GM18502 (cell line): ENCODE results near the gene CD300LF.

Experiments used
- ATAC-seq: cut with Tn5 transposase; IDR thresholded peaks from one replicate; pipeline ENCODE4 v1.9.1; 2021; ENCODE audit warnings: mild to moderate bottlenecking; ENCODE audit not compliant: unreplicated experiment, poor library complexity

Gene CD300LF

GRCh38 chr17:74732042-74732867 lies 19.5 kb upstream of the CD300LF start:
- no peak for ATAC-seq

GRCh38 chr17:74731347-74731605 lies 18.6 kb upstream of the CD300LF start:
- ATAC-seq = no peak

GRCh38 chr17:74730491-74731346 lies 18.0 kb upstream of the CD300LF start:
- ATAC-seq = no peak

GRCh38 chr17:74729866-74730265 lies 17.1 kb upstream of the CD300LF start:
- ATAC-seq = no peak

- no peak for ATAC-seq
Measured at GRCh38 chr17:74729368-74729767, 16.6 kb upstream of the CD300LF start.

GRCh38 chr17:74728702-74729075 lies 16.0 kb upstream of the CD300LF start:
- ATAC-seq = no peak

- no peak for ATAC-seq
Measured at GRCh38 chr17:74728033-74728701, 15.4 kb upstream of the CD300LF start.

GRCh38 chr17:74725111-74725510 lies 12.4 kb upstream of the CD300LF start:
- no peak for ATAC-seq

GRCh38 chr17:74723891-74724290 lies 11.2 kb upstream of the CD300LF start:
- ATAC-seq = no peak

- no peak for ATAC-seq
Measured at GRCh38 chr17:74722782-74723181, 10.1 kb upstream of the CD300LF start.

- ATAC-seq = no peak
Measured at GRCh38 chr17:74720506-74720905, 7.8 kb upstream of the CD300LF start.

GRCh38 chr17:74715144-74715543 lies 2.4 kb upstream of the CD300LF start:
- ATAC-seq = no peak

GRCh38 chr17:74713171-74713755 lies 540 bp upstream of the CD300LF start:
- ATAC-seq = no peak

GRCh38 chr17:74712301-74712700 lies 422 bp downstream of the CD300LF start:
- no peak for ATAC-seq

- ATAC-seq = no peak
Measured at GRCh38 chr17:74711058-74711824, 1.5 kb downstream of the CD300LF start.

- no peak for ATAC-seq
Measured at GRCh38 chr17:74704544-74704943, 8.2 kb downstream of the CD300LF start.

GRCh38 chr17:74703311-74703710 lies 9.4 kb downstream of the CD300LF start:
- ATAC-seq = no peak

- no peak for ATAC-seq
Measured at GRCh38 chr17:74702116-74702871, 10.4 kb downstream of the CD300LF start.

- ATAC-seq = no peak
Measured at GRCh38 chr17:74699236-74699635, 13.5 kb downstream of the CD300LF start.
